SK-N-SH (cell line): Measurements from ENCODE around the gene CD28. TPM values are rescaled to one million over a fixed set of nuclear protein-coding genes. Genes with fewer than 3 reads are reported as not detected.
A peak's percentile ranks its signal among the peaks of the same experiment; 100 is the strongest.

ENCODE experiments used
- CTCF ChIA-PET: fragments of 300-600, 350-600 bp; formaldehyde crosslinking; extraction: SDS; loops from one replicate; lab custom pipeline; 2021; lab: Yijun Ruan, JAX
- POLR2A ChIA-PET: fragments of 350-600 bp; sonication (Branson Sonifier 250); formaldehyde crosslinking; extraction: SDS; loops from one replicate; lab custom pipeline; 2020; ENCODE audit warnings: antibody characterized with exemption, inconsistent platforms; lab: Yijun Ruan, JAX
- DNase-seq: peaks from one replicate; pipeline ENCODE4 v3.0.0; 2012
- H2AFZ ChIP-seq: fragments of 200-600 bp; sonication (generic); 2 replicates; pipeline ENCODE4 v1.8.1; 2016; ENCODE audit warnings: antibody characterized with exemption, mild to moderate bottlenecking, low read depth
- H3F3A ChIP-seq: fragments of 200-600 bp; sonication (generic); replicated peaks from 2 replicates; pipeline ENCODE3; 2016; ENCODE audit warnings: antibody characterized with exemption, mild to moderate bottlenecking; ENCODE audit not compliant: insufficient read depth
- H3K27ac ChIP-seq, 2 experiments: fragments of 200-500 bp in 1 of 2; fragments of 200-600 bp in 1 of 2; sonication (Bioruptor generic) in 1 of 2; sonication (generic), shearing (Covaris generic) in 1 of 2; 2 replicates each; pipeline versions ENCODE4 v1.5.1 to v1.6.1; 2014 to 2016; ENCODE audit warnings: low read depth in 2 of 2, inconsistent platforms in 1 of 2, low read length in 1 of 2, mild to moderate bottlenecking in 1 of 2, mixed read lengths in 1 of 2
- H3K27me3 ChIP-seq: fragments of 200-600 bp; sonication (generic), shearing (Covaris generic); 2 replicates; pipeline ENCODE4 v1.6.1; 2016; ENCODE audit warnings: mixed run types; ENCODE audit not compliant: insufficient read depth
- H3K36me3 ChIP-seq, 2 experiments: fragments of 200-500 bp in 1 of 2; fragments of 200-600 bp in 1 of 2; sonication (Bioruptor generic) in 1 of 2; sonication (generic) in 1 of 2; replicated peaks in 1 of 2; 2 replicates each; pipeline versions ENCODE3 to v1.5.1; 2014 to 2016; ENCODE audit warnings: low read length in 1 of 2, mild to moderate bottlenecking in 1 of 2; ENCODE audit not compliant: insufficient read depth in 2 of 2, control insufficient read depth in 1 of 2
- H3K4me1 ChIP-seq, 2 experiments: fragments of 200-500 bp in 1 of 2; fragments of 200-600 bp in 1 of 2; sonication (Bioruptor generic) in 1 of 2; sonication (generic), shearing (Covaris generic) in 1 of 2; 2 replicates each; pipeline versions ENCODE4 v1.5.1 to v1.6.1; 2014 to 2016; ENCODE audit warnings: low read depth in 1 of 2, low read length in 1 of 2, mixed run types in 1 of 2; ENCODE audit not compliant: insufficient read depth in 2 of 2, control insufficient read depth in 1 of 2
- H3K4me2 ChIP-seq: fragments of 200-600 bp; sonication (generic), shearing (Covaris generic); 2 replicates; pipeline ENCODE4 v1.6.1; 2017; ENCODE audit warnings: mixed run types
- H3K4me3 ChIP-seq, 2 experiments: fragments of 200-500 bp in 1 of 2; fragments of 200-600 bp in 1 of 2; sonication (Bioruptor generic) in 1 of 2; sonication (generic), shearing (Covaris generic) in 1 of 2; 2 replicates each; pipeline versions ENCODE4 v1.5.1 to v1.8.1; 2014 to 2016; ENCODE audit warnings: low read depth in 2 of 2, inconsistent platforms in 1 of 2, low read length in 1 of 2, mild to moderate bottlenecking in 1 of 2, mixed read lengths in 1 of 2, moderate library complexity in 1 of 2
- H3K79me2 ChIP-seq: fragments of 200-600 bp; sonication (generic); 2 replicates; pipeline ENCODE4 v1.8.1; 2017; ENCODE audit warnings: mild to moderate bottlenecking; ENCODE audit not compliant: insufficient read depth
- H3K9ac ChIP-seq: fragments of 200-600 bp; sonication (generic); 2 replicates; pipeline ENCODE4 v1.6.1; 2017; ENCODE audit warnings: mixed run types
- H3K9me2 ChIP-seq: fragments of 200-600 bp; sonication (generic); 2 replicates; pipeline ENCODE4 v1.6.1; 2017; ENCODE audit warnings: mixed run types
- H3K9me3 ChIP-seq: fragments of 200-600 bp; sonication (generic); 2 replicates; pipeline ENCODE4 v1.6.1; 2017; ENCODE audit warnings: mixed run types, mild to moderate bottlenecking, moderate library complexity
- H4K20me1 ChIP-seq: fragments of 200-600 bp; sonication (generic); 2 replicates; pipeline ENCODE4 v1.6.1; 2017; ENCODE audit warnings: mild to moderate bottlenecking, mixed run types; ENCODE audit not compliant: insufficient read depth
- CHD2 ChIP-seq: fragments of 150-350 bp; IDR thresholded peaks from 2 replicates; pipeline ENCODE4 v1.6.1; 2018; ENCODE audit warnings: low read length; ENCODE audit not compliant: partially characterized antibody
- EZH2phosphoT487 ChIP-seq: fragments of 200-600 bp; sonication (generic); IDR thresholded peaks from 2 replicates; pipeline ENCODE4 v1.6.1; 2017; ENCODE audit warnings: low read depth, mixed run types, mild to moderate bottlenecking, antibody characterized with exemption, moderate library complexity, borderline replicate concordance
- FOSL2 ChIP-seq: IDR thresholded peaks from 2 replicates; pipeline ENCODE4 v1.4.0; 2012; ENCODE audit warnings: low read depth, mild to moderate bottlenecking, moderate library complexity, borderline replicate concordance
- MEF2A ChIP-seq: IDR thresholded peaks from 2 replicates; pipeline ENCODE4 v1.4.0; 2012; ENCODE audit warnings: low read depth, borderline replicate concordance
- MXI1 ChIP-seq: IDR thresholded peaks from 2 replicates; pipeline ENCODE4 v1.6.1; 2012; ENCODE audit warnings: mild to moderate bottlenecking, low read depth, low read length, improper control_type of control experiment
- NFIC ChIP-seq: IDR thresholded peaks from 2 replicates; pipeline ENCODE4 v1.4.0; 2012; ENCODE audit warnings: borderline replicate concordance
- RCOR1 ChIP-seq: fragments of 150-350 bp; IDR thresholded peaks from 2 replicates; pipeline ENCODE4 v1.6.1; 2017; ENCODE audit warnings: antibody characterized with exemption, low read length
- RFX5 ChIP-seq: IDR thresholded peaks from 2 replicates; pipeline ENCODE4 v1.6.1; 2012; ENCODE audit warnings: mild to moderate bottlenecking, improper control_type of control experiment, low read length
- RXRA ChIP-seq: IDR thresholded peaks from 2 replicates; pipeline ENCODE4 v1.4.0; 2012; ENCODE audit warnings: low read depth, mild to moderate bottlenecking, borderline replicate concordance
- SIN3A ChIP-seq: IDR thresholded peaks from 2 replicates; pipeline ENCODE4 v1.6.1; 2012; ENCODE audit warnings: low read depth, mild to moderate bottlenecking, low read length, moderate library complexity, borderline replicate concordance
- TAF1 ChIP-seq: IDR thresholded peaks from 2 replicates; pipeline ENCODE4 v1.6.1; 2012; ENCODE audit warnings: low read depth, mild to moderate bottlenecking, low read length, moderate library complexity, borderline replicate concordance
- ZBTB33 ChIP-seq: IDR thresholded peaks from 2 replicates; pipeline ENCODE4 v1.4.0; 2012; ENCODE audit warnings: low read depth, borderline replicate concordance
- WGBS: methylation state at CpG from one replicate; pipeline ENCODE4 v1.1.6; 2017; ENCODE audit warnings: low lambda C conversion rate; 5-methylcytosine and 5-hydroxymethylcytosine counted together
- polyA plus RNA-seq, 3 experiments: library from polyadenylated mRNA; depleted of rRNA; stranded (reverse); fragments of >200 nt; gene quantifications; 2 replicates each; pipeline ENCODE4 v1.2.3, GENCODE V29; 2012
- TF ChIP-seq, protein P1 (sequence below): IDR thresholded peaks from 2 replicates; pipeline ENCODE4 v1.4.0; 2012; ENCODE audit warnings: low read depth, borderline replicate concordance
- TF ChIP-seq, protein P2 (sequence below): IDR thresholded peaks from 2 replicates; pipeline ENCODE4 v1.6.1; 2012; ENCODE audit warnings: mild to moderate bottlenecking, low read depth, low read length, moderate library complexity
- TF ChIP-seq, protein P3 (sequence below): fragments of 150-350 bp; IDR thresholded peaks from 2 replicates; pipeline ENCODE4 v1.6.1; 2017; ENCODE audit warnings: antibody characterized with exemption, low read length, low read depth, borderline replicate concordance

The CD28 gene
- polyA plus RNA-seq, 1 of the 3 experiments (the other 2 are of a cell fraction), result 0.05 TPM

DNA sequence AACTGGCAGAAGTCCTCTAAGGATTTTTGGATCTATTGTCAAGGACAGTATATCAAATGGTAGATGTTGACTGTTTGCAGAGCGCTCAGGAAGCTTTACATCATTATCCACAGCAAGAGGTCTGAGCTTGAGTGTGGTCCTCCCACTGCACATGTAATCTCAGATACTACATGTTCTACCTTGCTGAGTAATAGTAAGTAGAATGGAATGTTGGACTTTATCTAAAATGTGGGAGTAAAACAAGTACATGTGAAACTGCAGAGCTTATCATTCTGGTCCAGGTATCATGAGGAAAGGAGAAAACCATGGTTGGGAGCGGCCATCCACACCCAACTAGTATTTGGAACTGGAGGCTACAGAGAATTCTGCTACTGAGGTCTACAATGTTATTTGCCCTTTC lies 19.3 kb upstream of the CD28 start:
- Histone ChIP-seq H3K4me3 (no peak overlapping the region), H4K20me1 (no peaks in the 10 kb centered on the region), H3K9me2 (no peaks in the 10 kb centered on the region), H3F3A (peaks cover 16% of the 10 kb centered on the region), H3K4me1 (peaks cover 0 to 32% of the 10 kb centered on the region in 2 experiments; a peak in 2 of 4 replicates), H3K4me2 (no peak overlapping the region), H3K27me3 (no peaks in the 10 kb centered on the region), H3K79me2 (no peaks in the 10 kb centered on the region), H3K36me3 (no peaks in the 10 kb centered on the region), H3K9me3 (no peaks in the 10 kb centered on the region), H3K27ac (no peak overlapping the region), H3K9ac (no peak overlapping the region), H2AFZ (no peak overlapping the region)
- no peak for DNase-seq
- TF ChIP-seq TAF1 (no peak), ZBTB33 (no peak), RFX5 (no peak), MEF2A (no peak), MXI1 (no peak), RCOR1 (no peak), NFIC (no peak), EZH2phosphoT487 (no peak)
- TF ChIP-seq, protein P1, sequence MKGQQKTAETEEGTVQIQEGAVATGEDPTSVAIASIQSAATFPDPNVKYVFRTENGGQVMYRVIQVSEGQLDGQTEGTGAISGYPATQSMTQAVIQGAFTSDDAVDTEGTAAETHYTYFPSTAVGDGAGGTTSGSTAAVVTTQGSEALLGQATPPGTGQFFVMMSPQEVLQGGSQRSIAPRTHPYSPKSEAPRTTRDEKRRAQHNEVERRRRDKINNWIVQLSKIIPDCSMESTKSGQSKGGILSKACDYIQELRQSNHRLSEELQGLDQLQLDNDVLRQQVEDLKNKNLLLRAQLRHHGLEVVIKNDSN, result no peak
- TF ChIP-seq, protein P2, sequence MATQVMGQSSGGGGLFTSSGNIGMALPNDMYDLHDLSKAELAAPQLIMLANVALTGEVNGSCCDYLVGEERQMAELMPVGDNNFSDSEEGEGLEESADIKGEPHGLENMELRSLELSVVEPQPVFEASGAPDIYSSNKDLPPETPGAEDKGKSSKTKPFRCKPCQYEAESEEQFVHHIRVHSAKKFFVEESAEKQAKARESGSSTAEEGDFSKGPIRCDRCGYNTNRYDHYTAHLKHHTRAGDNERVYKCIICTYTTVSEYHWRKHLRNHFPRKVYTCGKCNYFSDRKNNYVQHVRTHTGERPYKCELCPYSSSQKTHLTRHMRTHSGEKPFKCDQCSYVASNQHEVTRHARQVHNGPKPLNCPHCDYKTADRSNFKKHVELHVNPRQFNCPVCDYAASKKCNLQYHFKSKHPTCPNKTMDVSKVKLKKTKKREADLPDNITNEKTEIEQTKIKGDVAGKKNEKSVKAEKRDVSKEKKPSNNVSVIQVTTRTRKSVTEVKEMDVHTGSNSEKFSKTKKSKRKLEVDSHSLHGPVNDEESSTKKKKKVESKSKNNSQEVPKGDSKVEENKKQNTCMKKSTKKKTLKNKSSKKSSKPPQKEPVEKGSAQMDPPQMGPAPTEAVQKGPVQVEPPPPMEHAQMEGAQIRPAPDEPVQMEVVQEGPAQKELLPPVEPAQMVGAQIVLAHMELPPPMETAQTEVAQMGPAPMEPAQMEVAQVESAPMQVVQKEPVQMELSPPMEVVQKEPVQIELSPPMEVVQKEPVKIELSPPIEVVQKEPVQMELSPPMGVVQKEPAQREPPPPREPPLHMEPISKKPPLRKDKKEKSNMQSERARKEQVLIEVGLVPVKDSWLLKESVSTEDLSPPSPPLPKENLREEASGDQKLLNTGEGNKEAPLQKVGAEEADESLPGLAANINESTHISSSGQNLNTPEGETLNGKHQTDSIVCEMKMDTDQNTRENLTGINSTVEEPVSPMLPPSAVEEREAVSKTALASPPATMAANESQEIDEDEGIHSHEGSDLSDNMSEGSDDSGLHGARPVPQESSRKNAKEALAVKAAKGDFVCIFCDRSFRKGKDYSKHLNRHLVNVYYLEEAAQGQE, result no peak
- ChIA-PET CTCF (no interaction called here), POLR2A (no interaction called here)
- 70% methylated on average over 2 of the region's 2 CpGs for WGBS

DNA sequence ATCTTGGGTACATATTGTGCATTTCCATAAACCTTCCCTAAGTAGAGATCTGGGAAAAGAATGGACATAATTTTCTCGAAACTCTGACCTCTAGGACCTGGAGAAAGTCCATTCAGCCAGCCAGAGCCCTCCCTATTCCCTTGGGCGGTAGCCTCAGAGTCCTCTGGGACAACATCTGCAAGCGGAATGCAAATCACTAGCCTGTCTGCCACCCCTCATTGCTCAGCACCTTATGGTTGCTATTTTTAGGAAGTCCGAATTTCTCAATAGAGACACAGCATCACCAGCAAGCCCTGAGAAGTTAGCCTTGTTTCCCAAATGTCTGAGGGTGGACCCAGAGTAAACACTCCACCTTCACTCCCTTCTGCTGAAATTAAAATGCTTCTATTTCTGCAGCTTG lies 17.6 kb upstream of the CD28 start:
- no peak overlapping the region for H3K4me3 ChIP-seq
- no peak for DNase-seq
- no peaks in the 10 kb centered on the region for H4K20me1 ChIP-seq
- H3K4me1 ChIP-seq, result peaks cover 0 to 23% of the 10 kb centered on the region in 2 experiments; a peak in 2 of 4 replicates
- ChIA-PET POLR2A (no interaction called here), CTCF (no interaction called here)
- WGBS, result 77% methylated on average over 3 of the region's 4 CpGs
- H3K9me2 ChIP-seq, result no peaks in the 10 kb centered on the region
- 0 out of 2 replicates have a peak overlapping the region, but pooled peaks have one; percentile 0 for H2AFZ ChIP-seq
- H3K9me3 ChIP-seq, result no peaks in the 10 kb centered on the region
- H3K4me2 ChIP-seq, result no peak overlapping the region
- no peak overlapping the region for H3K9ac ChIP-seq
- no peaks in the 10 kb centered on the region for H3K36me3 ChIP-seq
- H3K27ac ChIP-seq, result no peak overlapping the region
- H3F3A ChIP-seq, result peaks cover 16% of the 10 kb centered on the region
- H3K79me2 ChIP-seq, result no peaks in the 10 kb centered on the region
- no peaks in the 10 kb centered on the region for H3K27me3 ChIP-seq
- TF ChIP-seq, protein P3, sequence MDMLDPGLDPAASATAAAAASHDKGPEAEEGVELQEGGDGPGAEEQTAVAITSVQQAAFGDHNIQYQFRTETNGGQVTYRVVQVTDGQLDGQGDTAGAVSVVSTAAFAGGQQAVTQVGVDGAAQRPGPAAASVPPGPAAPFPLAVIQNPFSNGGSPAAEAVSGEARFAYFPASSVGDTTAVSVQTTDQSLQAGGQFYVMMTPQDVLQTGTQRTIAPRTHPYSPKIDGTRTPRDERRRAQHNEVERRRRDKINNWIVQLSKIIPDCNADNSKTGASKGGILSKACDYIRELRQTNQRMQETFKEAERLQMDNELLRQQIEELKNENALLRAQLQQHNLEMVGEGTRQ, result no peak
- TF ChIP-seq, protein P2, result no peak
- TF ChIP-seq RXRA (no peak), FOSL2 (no peak), CHD2 (no peak), SIN3A (no peak)
